Stimulated activated naive CD4-positive, alpha-beta T cell (primary cell): ENCODE measurements around the gene NCAN.

Experiments
- DNase-seq, 6 experiments: peaks; one replicate each; lab custom pipeline; 2025; lab: John Stamatoyannopoulos, UW

Gene NCAN

DNA sequence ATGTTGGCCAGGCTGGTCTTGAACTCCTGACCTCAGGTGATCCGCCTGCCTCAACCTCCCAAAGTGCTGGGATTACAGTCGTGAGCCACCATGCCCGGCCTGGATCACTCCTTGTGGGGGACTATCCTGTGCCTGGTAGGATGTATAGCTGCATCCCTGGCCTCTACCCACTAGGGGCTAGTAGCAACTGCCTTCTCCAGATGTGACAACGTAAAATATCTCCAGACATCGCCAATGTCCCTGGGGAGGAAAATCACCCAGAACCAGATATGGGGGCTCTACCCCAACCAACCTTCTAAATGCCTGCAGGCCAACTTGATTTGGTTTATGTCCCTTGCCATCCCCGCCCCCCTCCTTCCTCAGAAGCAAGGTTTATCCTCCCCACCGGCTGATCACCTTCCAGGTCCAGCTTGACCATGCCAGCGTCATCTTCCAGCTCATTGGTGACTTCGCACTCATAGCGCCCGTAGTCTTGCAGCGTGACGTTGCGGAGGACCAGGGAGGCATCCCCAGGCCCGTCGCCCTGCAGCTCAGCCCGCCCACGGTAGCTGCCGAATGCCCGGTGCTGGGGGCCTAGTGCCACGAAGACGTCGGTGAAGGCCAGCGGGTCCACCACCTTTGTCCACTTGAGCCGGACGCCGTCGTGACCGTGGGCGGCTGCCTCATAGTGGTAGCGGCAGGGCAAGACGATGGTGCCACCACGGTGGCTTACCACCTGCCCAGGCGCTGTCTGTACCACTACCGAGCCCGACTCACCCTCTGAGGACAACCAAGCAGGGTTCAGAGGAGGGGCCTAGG, 48.9 kb downstream of the NCAN start:
- no peak for DNase-seq

- no peak for DNase-seq
Measured at GRCh38 chr19:19261350-19262189, 49.8 kb downstream of the NCAN start.

- no peak for DNase-seq
Measured at GRCh38 chr19:19262190-19263057, 50.7 kb downstream of the NCAN start.

- no peak for DNase-seq
Measured at GRCh38 chr19:19263886-19264487, 52.2 kb downstream of the NCAN start.

DNA sequence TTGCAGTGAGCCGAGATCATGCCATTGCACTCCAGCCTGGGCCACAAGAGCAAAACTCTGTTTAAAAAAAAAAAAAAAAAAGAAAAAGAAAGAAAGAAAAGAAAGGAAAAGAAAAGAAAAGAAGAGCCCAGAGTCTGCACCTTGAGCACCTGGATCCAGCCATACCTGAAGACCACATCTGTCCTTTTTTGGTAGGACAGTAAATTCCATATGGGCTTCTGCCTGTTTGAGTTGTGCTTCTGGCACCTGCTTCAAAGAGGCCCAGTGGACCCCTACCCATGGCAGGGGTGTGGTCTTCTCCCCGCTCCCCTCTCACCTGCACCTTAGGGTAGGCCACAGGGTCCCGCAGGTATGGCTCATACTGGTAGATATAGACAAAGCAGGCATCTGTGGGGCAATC, 55.5 kb downstream of the NCAN start:
- DNase-seq = no peak

- DNase-seq = no peak
Measured at GRCh38 chr19:19268453-19269385, 57.0 kb downstream of the NCAN start.

DNA sequence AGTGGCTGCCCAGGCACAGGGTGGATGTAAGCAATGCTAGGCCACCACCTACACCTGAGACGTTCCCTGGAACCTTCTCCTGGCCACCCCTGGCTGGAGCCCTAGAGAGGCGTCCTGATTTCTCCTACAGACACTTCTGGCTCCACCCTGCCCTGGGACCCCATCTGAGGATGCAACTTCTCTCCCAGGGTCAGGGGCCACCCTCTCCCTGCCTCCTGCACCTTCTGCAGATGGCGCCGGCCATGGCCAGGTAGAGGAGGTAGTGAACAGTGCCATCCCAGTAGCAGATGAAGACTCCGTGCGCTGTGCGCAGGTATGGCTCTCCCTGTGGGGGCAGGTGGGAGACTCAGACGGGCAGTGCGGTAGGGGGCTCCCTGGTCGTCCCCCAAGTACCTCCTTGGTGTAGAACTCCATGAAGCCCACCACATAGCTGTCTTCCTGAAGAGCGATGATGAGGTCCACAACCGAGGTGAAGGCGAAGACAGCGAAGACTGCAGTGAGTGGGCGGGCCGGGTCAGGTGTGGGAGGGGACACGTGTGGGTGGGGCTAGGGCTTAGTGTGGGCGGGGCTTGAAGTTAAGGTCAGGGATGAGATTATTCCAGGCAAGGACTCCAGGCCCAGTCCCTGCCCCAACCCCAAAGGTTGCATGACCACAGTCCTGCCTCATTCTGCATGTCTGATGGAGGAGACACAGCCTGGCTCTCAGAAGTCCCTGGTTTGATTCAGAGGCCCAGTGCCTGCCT, 58.4 kb downstream of the NCAN start:
- DNase-seq = no peak

- no peak for DNase-seq
Measured at GRCh38 chr19:19270749-19271571, 59.2 kb downstream of the NCAN start.

GRCh38 chr19:19271828-19272599, 60.3 kb downstream of the NCAN start:
- no peak for DNase-seq

- DNase-seq = no peak
Measured at GRCh38 chr19:19274146-19274545, 62.4 kb downstream of the NCAN start.

DNA sequence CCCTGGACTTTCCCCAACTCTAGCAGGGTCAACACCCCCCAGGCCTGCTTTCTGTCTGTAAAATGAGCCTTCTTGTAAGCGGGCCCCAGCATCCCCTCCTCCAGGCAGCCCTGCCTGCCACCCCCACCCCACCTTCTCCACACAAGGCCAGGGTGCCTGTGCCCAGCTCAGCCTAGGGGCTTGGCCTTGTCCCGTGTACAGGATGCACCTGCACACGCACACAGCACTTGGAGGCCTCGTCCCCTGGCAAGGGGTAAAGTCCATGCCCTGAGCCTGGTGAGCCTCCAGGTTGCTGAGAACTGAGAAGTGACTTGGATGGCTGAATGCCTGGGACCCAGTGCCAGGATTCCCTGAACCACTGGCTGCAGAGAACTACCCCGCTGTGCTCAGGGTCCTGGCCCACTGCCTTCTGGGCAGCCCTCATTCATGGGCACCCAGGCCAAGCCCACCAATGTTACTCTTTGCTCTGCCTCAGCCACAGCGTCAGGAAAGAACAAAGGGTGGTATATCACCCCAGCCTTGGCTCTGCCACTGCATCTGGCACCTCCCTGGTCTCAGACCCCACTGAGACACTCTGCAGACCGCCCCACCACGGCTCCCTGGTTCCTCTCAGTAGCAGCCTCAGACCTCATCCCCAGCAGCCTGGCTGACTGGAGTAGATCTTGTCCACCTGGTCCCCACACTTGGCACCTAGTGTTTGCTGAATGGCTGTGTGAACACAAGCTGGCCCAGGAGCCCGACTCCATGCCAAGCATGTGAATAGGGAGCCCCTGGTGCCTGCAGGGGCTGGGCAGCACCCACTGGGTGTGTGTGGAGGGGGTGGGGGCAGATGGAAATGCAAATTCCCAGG, 63.2 kb downstream of the NCAN start:
- no peak for DNase-seq

GRCh38 chr19:19276386-19276785, 64.6 kb downstream of the NCAN start:
- no peak for DNase-seq

- no peak for DNase-seq
Measured at GRCh38 chr19:19276851-19277250, 65.1 kb downstream of the NCAN start.

DNA sequence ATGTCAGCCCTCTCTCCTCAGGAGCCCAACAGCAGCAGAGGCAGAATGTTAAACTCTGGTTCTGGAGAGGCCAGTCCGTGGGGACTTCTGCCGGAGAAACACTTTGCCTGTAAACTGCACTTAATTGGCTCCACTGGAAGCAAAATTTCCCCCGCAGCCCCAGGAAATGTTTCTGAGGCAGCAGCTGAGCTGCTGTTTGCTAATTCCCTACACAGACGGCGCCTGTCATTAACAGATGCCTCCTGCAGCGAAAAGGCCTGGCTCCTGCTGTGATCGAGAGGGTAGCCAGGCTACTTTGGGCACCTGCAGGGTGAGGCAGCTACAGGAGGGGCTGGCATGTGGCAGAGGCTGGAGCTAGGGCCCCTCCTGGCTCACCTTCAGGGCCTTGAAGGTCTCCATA, 66.6 kb downstream of the NCAN start:
- no peak for DNase-seq

- no peak for DNase-seq
Measured at GRCh38 chr19:19279062-19279612, 67.4 kb downstream of the NCAN start.

GRCh38 chr19:19279853-19280252, 68.1 kb downstream of the NCAN start:
- no peak for DNase-seq

GRCh38 chr19:19280561-19280960, 68.8 kb downstream of the NCAN start:
- no peak for DNase-seq
